Stimulated activated naive CD8-positive, alpha-beta T cell treated with anti-CD3 and anti-CD28 coated beads, Interleukin-15, Interleukin-2, amounts not matched to agents 100 ng/mL and 50 ng/mL, for 24 hours (primary cell): ENCODE results near the gene FNDC3A.

Source experiments
- H3K27ac Mint-ChIP-seq: one replicate; pipeline ENCODE4 v1.8.0; 2021; ENCODE audit warnings: mild to moderate bottlenecking, mixed read lengths
- H3K27me3 Mint-ChIP-seq: one replicate; pipeline ENCODE4 v1.8.0; 2021; ENCODE audit warnings: mixed read lengths
- H3K36me3 Mint-ChIP-seq: one replicate; pipeline ENCODE4 v1.8.0; 2021; ENCODE audit warnings: low read depth, mixed read lengths
- H3K4me1 Mint-ChIP-seq: one replicate; pipeline ENCODE4 v1.8.0; 2021; ENCODE audit warnings: low read depth, mixed read lengths
- H3K4me3 Mint-ChIP-seq: one replicate; pipeline ENCODE4 v1.8.0; 2021; ENCODE audit warnings: mild to moderate bottlenecking, mixed read lengths
- H3K9me3 Mint-ChIP-seq: one replicate; pipeline ENCODE4 v1.8.0; 2021; ENCODE audit warnings: mixed read lengths

The FNDC3A gene

GRCh38 chr13:49164712-49165111 lies 189.0 kb downstream of the FNDC3A start:
- Mint-ChIP-seq H3K27ac (no peak overlapping the region), H3K27me3 (no peaks in the 10 kb centered on the region), H3K36me3 (peaks cover 68% of the 10 kb centered on the region), H3K9me3 (peaks cover 13% of the 10 kb centered on the region), H3K4me1 (peaks cover 4% of the 10 kb centered on the region), H3K4me3 (no peak overlapping the region)

GRCh38 chr13:49165798-49166752 lies 190.4 kb downstream of the FNDC3A start:
- Mint-ChIP-seq H3K4me3 (no peak overlapping the region), H3K4me1 (peaks cover 4% of the 10 kb centered on the region), H3K36me3 (peaks cover 60% of the 10 kb centered on the region), H3K27me3 (no peaks in the 10 kb centered on the region), H3K27ac (no peak overlapping the region), H3K9me3 (peaks cover 13% of the 10 kb centered on the region)

- Mint-ChIP-seq H3K4me1 (no peaks in the 10 kb centered on the region), H3K9me3 (no peaks in the 10 kb centered on the region), H3K4me3 (no peak overlapping the region), H3K36me3 (peaks cover 54% of the 10 kb centered on the region), H3K27ac (no peak overlapping the region), H3K27me3 (no peaks in the 10 kb centered on the region)
Measured at GRCh38 chr13:49171359-49171758, 195.6 kb downstream of the FNDC3A start.

DNA sequence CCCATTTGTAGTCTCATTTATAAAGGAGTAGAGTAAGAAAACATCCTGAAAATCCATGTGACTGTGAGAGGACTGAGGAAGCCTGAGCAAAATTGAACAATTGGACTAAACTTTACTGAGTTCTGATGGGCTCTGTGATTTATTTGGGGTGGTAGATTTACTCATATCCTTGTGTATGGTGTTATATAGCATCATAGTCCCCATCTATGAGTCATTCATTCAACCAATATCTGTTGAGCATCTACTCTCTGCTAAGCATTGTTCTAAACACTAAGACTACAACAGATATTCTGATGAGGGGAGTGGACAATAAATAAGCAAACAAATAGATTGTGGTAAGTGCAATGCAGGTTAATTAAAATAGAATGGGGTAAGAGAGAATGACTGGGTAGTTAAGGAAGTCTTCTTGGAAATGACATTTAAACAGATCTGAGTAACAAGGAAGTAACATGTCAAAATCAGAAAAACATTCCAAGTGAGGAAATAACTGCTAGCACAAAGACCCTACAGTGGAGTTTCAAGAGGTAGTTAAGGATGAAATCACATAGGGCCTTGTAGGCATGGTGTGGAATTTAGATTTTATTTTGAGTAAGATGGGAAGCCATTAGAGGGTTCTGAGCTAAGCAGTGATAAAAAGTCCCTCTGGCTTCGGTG lies 208.1 kb downstream of the FNDC3A start:
- H3K27ac Mint-ChIP-seq = no peak overlapping the region
- peaks cover 55% of the 10 kb centered on the region for H3K36me3 Mint-ChIP-seq
- no peaks in the 10 kb centered on the region for H3K27me3 Mint-ChIP-seq
- no peaks in the 10 kb centered on the region for H3K9me3 Mint-ChIP-seq
- no peak overlapping the region for H3K4me3 Mint-ChIP-seq
- no peaks in the 10 kb centered on the region for H3K4me1 Mint-ChIP-seq

DNA sequence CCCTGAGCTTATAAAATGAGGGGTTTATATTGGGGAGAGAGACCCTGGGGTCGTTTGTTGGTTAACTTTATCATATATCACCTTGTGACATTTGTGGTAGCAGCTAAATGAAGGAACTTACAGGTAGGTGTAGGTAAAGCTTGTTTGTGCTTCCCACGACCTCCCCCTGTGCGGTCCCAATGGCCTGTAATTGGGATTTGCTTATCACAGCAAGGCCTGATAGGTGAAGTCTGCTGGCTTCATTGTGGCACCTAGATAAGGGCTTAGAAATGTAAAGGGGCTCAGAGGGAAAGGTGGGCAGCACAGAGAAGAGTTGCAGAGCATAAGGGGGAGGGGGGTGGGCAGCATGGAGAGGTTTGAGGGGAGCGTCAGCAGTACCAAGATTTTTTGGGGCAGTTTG lies 208.9 kb downstream of the FNDC3A start:
- Mint-ChIP-seq H3K27me3 (no peaks in the 10 kb centered on the region), H3K27ac (peak overlapping the region; percentile 45), H3K9me3 (no peaks in the 10 kb centered on the region), H3K36me3 (peaks cover 50% of the 10 kb centered on the region), H3K4me3 (no peak overlapping the region), H3K4me1 (no peaks in the 10 kb centered on the region)

DNA sequence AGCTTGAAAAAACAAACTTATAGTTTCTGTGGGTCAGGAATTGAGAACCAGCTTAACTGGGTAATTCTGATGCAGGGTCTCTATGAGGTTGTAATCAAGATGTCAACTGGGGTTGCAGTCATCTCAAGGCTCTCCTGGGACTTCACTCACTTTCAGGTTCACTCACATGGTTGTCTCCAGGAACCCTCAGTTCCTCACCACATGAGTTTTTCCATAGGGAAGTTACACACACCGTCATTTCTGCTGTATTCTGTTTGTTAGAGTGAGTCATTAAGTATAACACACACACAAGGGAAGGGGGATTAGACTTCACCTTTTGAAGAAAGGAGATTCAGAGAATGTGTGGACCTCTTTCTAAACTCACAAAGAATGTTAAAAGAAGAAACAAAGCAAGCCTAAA lies 209.6 kb downstream of the FNDC3A start:
- H3K27ac Mint-ChIP-seq = peak overlapping the region; percentile 86
- peaks cover 46% of the 10 kb centered on the region for H3K36me3 Mint-ChIP-seq
- H3K4me1 Mint-ChIP-seq = no peaks in the 10 kb centered on the region
- no peak overlapping the region for H3K4me3 Mint-ChIP-seq
- H3K27me3 Mint-ChIP-seq = no peaks in the 10 kb centered on the region
- no peaks in the 10 kb centered on the region for H3K9me3 Mint-ChIP-seq

DNA sequence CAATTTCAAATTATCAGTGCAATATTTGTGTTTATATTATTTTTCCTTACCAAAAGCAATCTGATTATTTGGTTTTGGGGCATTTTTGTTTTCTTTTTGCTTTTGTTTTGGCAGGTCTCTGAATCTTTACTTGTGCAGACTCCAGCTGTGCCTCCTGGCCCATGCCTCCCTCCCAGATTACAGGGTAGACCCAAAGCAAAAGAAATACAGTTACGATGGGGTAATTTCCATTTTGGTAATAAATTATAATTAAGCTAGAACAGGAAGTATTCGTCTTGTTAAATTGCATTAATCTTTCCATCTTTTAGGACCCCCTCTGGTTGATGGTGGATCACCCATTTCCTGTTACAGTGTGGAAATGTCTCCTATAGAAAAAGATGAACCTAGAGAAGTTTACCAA lies 215.2 kb downstream of the FNDC3A start:
- Mint-ChIP-seq H3K27me3 (no peaks in the 10 kb centered on the region), H3K36me3 (peaks cover 54% of the 10 kb centered on the region), H3K4me1 (peaks cover 5% of the 10 kb centered on the region), H3K9me3 (no peaks in the 10 kb centered on the region), H3K27ac (peak overlapping the region; percentile 55), H3K4me3 (no peak overlapping the region)

GRCh38 chr13:49206641-49207040 lies 230.9 kb downstream of the FNDC3A start:
- Mint-ChIP-seq H3K4me3 (no peak overlapping the region), H3K9me3 (no peaks in the 10 kb centered on the region), H3K4me1 (no peaks in the 10 kb centered on the region), H3K27ac (no peak overlapping the region), H3K36me3 (peaks cover 42% of the 10 kb centered on the region), H3K27me3 (no peaks in the 10 kb centered on the region)

GRCh38 chr13:49208619-49209018 lies 232.9 kb downstream of the FNDC3A start:
- Mint-ChIP-seq H3K4me1 (peaks cover under 1% of the 10 kb centered on the region), H3K27me3 (no peaks in the 10 kb centered on the region), H3K4me3 (no peak overlapping the region), H3K9me3 (no peaks in the 10 kb centered on the region), H3K36me3 (peaks cover 28% of the 10 kb centered on the region), H3K27ac (no peak overlapping the region)

- Mint-ChIP-seq H3K4me3 (no peak overlapping the region), H3K27ac (no peak overlapping the region), H3K27me3 (no peaks in the 10 kb centered on the region), H3K4me1 (peaks cover 15% of the 10 kb centered on the region), H3K36me3 (peaks cover 14% of the 10 kb centered on the region), H3K9me3 (no peaks in the 10 kb centered on the region)
Measured at GRCh38 chr13:49210114-49210513, 234.4 kb downstream of the FNDC3A start.

GRCh38 chr13:49210669-49211068 lies 235.0 kb downstream of the FNDC3A start:
- Mint-ChIP-seq H3K27ac (no peak overlapping the region), H3K4me1 (peaks cover 18% of the 10 kb centered on the region), H3K4me3 (no peak overlapping the region), H3K27me3 (no peaks in the 10 kb centered on the region), H3K9me3 (no peaks in the 10 kb centered on the region), H3K36me3 (peaks cover 14% of the 10 kb centered on the region)

DNA sequence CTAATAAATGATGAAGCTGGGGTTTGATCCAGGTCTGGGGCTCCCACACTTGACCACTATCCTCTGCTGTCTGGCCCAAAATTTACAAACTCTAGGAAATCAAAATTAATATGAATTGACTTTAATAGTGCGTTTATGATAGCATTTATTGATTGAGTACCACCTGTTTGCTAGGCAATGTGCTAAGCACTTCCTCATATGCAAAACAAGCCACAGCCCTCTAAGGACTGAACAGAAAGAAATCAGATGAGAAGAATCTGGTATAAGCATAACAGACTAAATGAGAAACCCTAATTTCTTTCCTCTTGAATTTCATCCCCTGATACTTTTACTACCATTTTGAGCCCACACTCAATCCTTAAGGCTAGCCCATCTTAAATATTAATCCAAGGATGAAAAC lies 237.8 kb downstream of the FNDC3A start:
- H3K27ac Mint-ChIP-seq = no peak overlapping the region

DNA sequence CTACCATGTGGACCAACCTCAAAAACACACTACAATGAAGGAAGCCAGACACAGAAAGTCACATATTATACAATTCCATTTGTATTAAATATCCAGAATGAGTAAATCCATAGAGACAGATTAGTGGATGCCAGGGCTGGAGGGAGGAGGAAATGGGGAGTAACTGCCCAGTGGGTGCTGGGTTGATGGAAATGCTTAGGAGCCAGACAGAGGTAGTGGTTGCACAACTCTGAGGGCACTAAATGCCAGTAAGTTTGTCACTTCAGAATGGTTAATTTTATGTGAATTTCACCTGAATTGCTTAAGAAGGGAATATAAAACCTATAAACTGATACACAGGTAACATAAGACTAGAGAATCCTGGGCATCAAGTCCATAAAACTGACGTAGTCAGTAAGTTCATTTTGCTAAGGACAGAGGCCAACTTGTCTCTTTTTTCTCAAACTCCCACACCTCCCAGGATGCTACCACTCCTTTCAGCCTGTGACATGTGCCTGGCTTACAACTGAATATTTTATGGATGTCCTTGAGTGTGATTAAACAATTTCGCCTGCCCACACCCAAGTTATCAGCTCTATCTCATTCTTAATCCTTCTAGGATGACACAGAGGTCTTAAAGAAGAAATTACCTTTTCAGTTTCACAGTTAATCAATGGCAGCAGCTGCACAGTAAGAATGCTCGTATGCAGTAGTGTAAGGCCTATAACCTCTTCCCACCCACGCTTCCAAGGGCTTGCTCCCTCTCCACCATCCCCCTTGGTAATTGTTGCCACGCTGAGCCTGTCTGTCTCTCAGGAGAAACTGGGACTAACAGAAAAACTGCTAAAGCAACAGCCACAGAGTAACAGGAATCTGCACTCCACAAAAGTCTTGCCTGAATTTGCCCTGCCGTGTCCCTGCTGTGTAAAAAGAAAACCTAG lies 238.5 kb downstream of the FNDC3A start:
- no peak overlapping the region for H3K27ac Mint-ChIP-seq
- peaks cover 21% of the 10 kb centered on the region for H3K4me1 Mint-ChIP-seq

More for the DNA sequence above, 237.8 kb downstream of the FNDC3A start:
- no peaks in the 10 kb centered on the region for H3K9me3 Mint-ChIP-seq
- peaks cover 21% of the 10 kb centered on the region for H3K27me3 Mint-ChIP-seq
- peaks cover 21% of the 10 kb centered on the region for H3K4me1 Mint-ChIP-seq
- H3K36me3 Mint-ChIP-seq = no peaks in the 10 kb centered on the region
- no peak overlapping the region for H3K4me3 Mint-ChIP-seq

DNA sequence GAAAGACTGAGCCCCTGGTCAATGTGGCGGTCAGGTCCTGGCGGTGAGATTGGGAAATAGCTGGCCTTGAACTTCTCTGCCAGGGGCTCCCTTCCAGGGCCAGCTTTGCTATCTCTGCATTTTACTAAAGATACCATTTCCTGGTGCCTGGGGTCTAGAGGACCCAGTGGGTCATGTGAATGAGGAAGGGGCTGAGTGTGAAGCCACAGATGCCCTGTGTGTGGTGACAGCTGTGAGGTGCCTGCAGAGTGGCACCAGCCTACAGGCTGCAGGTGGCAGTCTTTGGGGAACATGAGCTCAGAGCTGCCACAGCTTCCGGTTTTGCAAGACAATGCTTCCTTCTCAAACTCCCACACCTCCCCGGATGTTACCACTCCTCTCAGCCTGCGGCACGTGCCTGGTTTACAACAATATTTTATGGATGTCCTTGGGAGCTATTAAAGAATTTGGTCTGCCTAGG lies 239.2 kb downstream of the FNDC3A start:
- peaks cover 21% of the 10 kb centered on the region for H3K4me1 Mint-ChIP-seq
- peaks cover 35% of the 10 kb centered on the region for H3K27me3 Mint-ChIP-seq
- H3K4me3 Mint-ChIP-seq = no peak overlapping the region
- H3K36me3 Mint-ChIP-seq = no peaks in the 10 kb centered on the region
- H3K27ac Mint-ChIP-seq = peak overlapping the region; percentile 36
- no peaks in the 10 kb centered on the region for H3K9me3 Mint-ChIP-seq

More for the DNA sequence above, 238.5 kb downstream of the FNDC3A start:
- Mint-ChIP-seq H3K27me3 (peaks cover 29% of the 10 kb centered on the region), H3K9me3 (no peaks in the 10 kb centered on the region), H3K36me3 (no peaks in the 10 kb centered on the region), H3K4me3 (no peak overlapping the region)
